Activated naive CD4-positive, alpha-beta T cell treated with anti-CD3 and anti-CD28 coated beads, Interleukin-2, amount 50 U/mL, for 24 hours (primary cell): ENCODE measurements around the gene REG4.
"Not testable (repeated sequence)": the region's sequence is repeated elsewhere in the genome, so short reads cannot be mapped to it uniquely, and the experiment has no call there.

Experiments
- H3K27ac Mint-ChIP-seq: one replicate; pipeline ENCODE4 v1.8.0; 2021; ENCODE audit warnings: mild to moderate bottlenecking, mixed read lengths
- H3K27me3 Mint-ChIP-seq: one replicate; pipeline ENCODE4 v1.8.0; 2021; ENCODE audit warnings: mixed read lengths
- H3K36me3 Mint-ChIP-seq: one replicate; pipeline ENCODE4 v1.8.0; 2021; ENCODE audit warnings: mixed read lengths
- H3K4me1 Mint-ChIP-seq: one replicate; pipeline ENCODE4 v1.8.0; 2021; ENCODE audit warnings: mixed read lengths
- H3K4me3 Mint-ChIP-seq: one replicate; pipeline ENCODE4 v1.8.0; 2021; ENCODE audit warnings: mild to moderate bottlenecking, mixed read lengths
- H3K9me3 Mint-ChIP-seq: one replicate; pipeline ENCODE4 v1.8.0; 2021; ENCODE audit warnings: mixed read lengths

Gene REG4

GRCh38 chr1:119794230-119794875 lies 16.9 kb downstream of the REG4 start:
- Mint-ChIP-seq H3K4me1 (peaks cover 4% of the 10 kb centered on the region), H3K27me3 (peaks cover 5% of the 10 kb centered on the region), H3K36me3 (no peaks in the 10 kb centered on the region), H3K4me3 (no peak overlapping the region), H3K9me3 (no peaks in the 10 kb centered on the region), H3K27ac (no peak overlapping the region)

GRCh38 chr1:119791377-119791776 lies 19.9 kb downstream of the REG4 start:
- Mint-ChIP-seq H3K4me3 (no peak overlapping the region), H3K4me1 (no peaks in the 10 kb centered on the region), H3K27me3 (peaks cover 5% of the 10 kb centered on the region), H3K36me3 (no peaks in the 10 kb centered on the region), H3K27ac (no peak overlapping the region), H3K9me3 (no peaks in the 10 kb centered on the region)

DNA sequence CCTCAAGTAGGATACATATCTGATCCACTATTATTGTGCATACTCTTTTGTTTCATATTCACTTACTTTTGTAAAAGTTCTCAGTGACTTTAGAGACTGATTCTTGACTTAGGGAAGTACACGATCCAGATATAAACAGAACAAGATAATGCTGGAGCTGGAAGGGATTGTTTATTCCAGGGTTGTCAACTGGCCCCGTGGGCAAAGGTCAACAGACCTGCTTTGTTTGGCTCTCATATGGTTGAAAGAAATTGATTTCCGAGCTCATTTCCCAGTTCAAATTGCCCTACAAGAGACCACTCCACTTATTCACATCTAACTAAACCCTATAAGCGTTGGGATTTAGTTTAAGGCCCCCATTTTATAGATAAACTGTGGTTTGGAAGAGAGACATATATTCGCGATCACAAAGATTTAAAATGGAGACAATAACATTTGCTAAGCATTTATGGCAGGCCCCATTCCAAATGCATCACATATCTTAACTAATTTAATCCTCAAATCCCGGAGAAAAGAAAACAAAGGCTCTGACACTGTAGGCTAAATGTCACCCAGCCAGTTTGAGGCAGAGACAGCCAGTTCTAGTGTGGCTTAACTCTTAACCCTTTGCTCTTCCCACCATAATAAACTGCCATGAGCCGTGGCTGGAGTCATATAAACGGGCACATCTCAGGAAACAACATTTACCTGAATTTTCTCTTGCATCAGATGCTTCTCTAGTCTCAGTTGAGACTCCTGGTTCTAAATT lies 20.6 kb downstream of the REG4 start:
- H3K4me1 Mint-ChIP-seq: no peaks in the 10 kb centered on the region
- no peaks in the 10 kb centered on the region for H3K36me3 Mint-ChIP-seq
- no peak overlapping the region for H3K4me3 Mint-ChIP-seq
- H3K27me3 Mint-ChIP-seq: peaks cover 5% of the 10 kb centered on the region
- no peak overlapping the region for H3K27ac Mint-ChIP-seq
- H3K9me3 Mint-ChIP-seq: no peaks in the 10 kb centered on the region

GRCh38 chr1:119787776-119788175 lies 23.5 kb downstream of the REG4 start:
- no peaks in the 10 kb centered on the region for H3K9me3 Mint-ChIP-seq
- peaks cover 3% of the 10 kb centered on the region for H3K27me3 Mint-ChIP-seq
- no peaks in the 10 kb centered on the region for H3K36me3 Mint-ChIP-seq
- no peak overlapping the region for H3K4me3 Mint-ChIP-seq
- H3K27ac Mint-ChIP-seq: no peak overlapping the region
- H3K4me1 Mint-ChIP-seq: no peaks in the 10 kb centered on the region

DNA sequence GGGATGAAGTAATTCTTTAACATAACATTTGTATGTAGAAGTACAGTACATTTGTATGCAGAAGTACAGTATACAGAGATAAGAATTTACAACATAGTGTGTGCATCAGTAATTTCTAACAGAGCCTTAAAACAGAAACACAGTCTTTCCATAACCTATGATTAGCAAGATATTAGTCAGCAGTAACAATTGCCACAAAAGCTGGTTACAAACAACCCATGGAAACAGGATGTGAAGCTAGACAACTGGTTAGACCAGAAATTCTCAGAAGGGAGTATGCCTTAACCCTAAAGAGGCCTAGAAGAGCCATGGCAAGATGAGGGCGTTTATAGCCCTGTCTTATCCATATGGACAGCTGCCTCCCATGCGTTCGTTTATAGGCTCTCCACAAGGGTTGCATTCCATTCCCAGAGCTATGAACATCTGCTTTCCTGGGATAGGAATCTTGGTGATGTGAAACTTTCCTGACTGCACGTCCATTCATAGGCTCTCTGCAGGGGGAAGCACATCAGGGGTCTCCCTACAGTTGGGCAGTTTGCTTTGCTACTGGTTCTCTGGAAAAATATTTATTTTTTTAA lies 24.7 kb downstream of the REG4 start:
- not testable (repeated sequence) for H3K9me3 Mint-ChIP-seq, H3K4me3 Mint-ChIP-seq, H3K4me1 Mint-ChIP-seq, H3K27ac Mint-ChIP-seq, H3K27me3 Mint-ChIP-seq, H3K36me3 Mint-ChIP-seq

DNA sequence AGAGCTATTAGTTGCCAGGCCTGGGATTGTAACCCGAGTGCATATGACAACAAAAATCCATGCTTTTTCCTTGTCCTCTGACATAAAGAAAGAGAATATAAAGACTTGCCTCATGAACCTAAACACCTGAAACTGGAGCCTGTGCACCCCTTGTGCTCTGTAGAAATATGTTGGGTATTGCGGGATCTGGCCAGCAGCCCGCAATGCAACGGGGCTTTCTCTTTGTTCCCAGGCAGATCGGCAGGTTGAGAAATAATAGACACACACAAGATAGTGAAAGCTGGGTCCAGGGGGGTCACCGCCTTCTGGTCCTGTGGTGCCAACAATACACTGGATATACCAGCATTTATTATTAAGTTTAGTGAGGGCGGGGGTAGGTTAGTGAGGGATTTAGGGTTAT lies 25.2 kb downstream of the REG4 start:
- not testable (repeated sequence) for H3K27me3 Mint-ChIP-seq, H3K4me1 Mint-ChIP-seq, H3K9me3 Mint-ChIP-seq, H3K36me3 Mint-ChIP-seq, H3K4me3 Mint-ChIP-seq, H3K27ac Mint-ChIP-seq

GRCh38 chr1:119784191-119784781 lies 27.0 kb downstream of the REG4 start:
- Mint-ChIP-seq H3K27me3 (no peaks in the 10 kb centered on the region), H3K27ac (no peak overlapping the region), H3K4me3 (no peak overlapping the region), H3K9me3 (no peaks in the 10 kb centered on the region), H3K36me3 (no peaks in the 10 kb centered on the region), H3K4me1 (no peaks in the 10 kb centered on the region)

- no peaks in the 10 kb centered on the region for H3K4me1 Mint-ChIP-seq
- H3K27me3 Mint-ChIP-seq: no peaks in the 10 kb centered on the region
- H3K27ac Mint-ChIP-seq: no peak overlapping the region
These were observed 27.7 kb downstream of the REG4 start for GRCh38 chr1:119783354-119784185.

DNA sequence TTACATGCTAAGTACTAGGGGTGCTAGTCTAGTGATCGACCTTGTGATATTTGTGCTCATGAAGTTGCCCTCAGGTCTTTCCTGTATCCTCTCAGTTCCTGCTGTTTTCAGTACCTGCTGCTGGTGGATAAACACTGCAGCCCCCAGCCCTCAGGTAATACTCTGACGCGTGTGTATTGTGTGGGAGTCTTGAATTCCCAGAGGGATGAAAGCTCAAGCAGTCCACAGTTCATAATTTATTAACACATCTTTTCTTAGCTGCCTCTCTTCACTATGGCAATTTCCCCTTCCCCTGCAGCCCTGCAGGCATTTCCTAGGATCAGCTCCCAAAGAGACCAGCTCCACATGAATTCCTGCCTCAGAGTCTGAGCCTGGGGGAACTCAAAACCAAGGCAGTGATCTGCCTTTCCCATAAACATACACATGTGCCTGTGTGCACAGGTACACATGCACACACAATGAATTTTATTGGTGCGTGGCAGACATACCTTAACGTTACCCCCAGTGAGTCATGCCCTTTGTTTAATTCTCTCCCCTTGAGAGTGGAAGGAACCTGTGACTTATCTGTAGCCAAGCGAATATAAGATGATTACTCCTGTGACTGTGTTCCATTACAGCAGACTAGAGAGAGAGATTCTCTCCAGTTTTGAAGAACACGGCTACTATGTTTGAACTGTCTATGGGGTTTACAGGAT lies 28.5 kb downstream of the REG4 start:
- no peaks in the 10 kb centered on the region for H3K9me3 Mint-ChIP-seq
- no peak overlapping the region for H3K4me3 Mint-ChIP-seq
- no peaks in the 10 kb centered on the region for H3K36me3 Mint-ChIP-seq
- no peaks in the 10 kb centered on the region for H3K27me3 Mint-ChIP-seq
- no peaks in the 10 kb centered on the region for H3K4me1 Mint-ChIP-seq
- H3K27ac Mint-ChIP-seq: no peak overlapping the region

More at GRCh38 chr1:119783354-119784185, 27.7 kb downstream of the REG4 start:
- Mint-ChIP-seq H3K36me3 (no peaks in the 10 kb centered on the region), H3K4me3 (no peak overlapping the region), H3K9me3 (no peaks in the 10 kb centered on the region)

DNA sequence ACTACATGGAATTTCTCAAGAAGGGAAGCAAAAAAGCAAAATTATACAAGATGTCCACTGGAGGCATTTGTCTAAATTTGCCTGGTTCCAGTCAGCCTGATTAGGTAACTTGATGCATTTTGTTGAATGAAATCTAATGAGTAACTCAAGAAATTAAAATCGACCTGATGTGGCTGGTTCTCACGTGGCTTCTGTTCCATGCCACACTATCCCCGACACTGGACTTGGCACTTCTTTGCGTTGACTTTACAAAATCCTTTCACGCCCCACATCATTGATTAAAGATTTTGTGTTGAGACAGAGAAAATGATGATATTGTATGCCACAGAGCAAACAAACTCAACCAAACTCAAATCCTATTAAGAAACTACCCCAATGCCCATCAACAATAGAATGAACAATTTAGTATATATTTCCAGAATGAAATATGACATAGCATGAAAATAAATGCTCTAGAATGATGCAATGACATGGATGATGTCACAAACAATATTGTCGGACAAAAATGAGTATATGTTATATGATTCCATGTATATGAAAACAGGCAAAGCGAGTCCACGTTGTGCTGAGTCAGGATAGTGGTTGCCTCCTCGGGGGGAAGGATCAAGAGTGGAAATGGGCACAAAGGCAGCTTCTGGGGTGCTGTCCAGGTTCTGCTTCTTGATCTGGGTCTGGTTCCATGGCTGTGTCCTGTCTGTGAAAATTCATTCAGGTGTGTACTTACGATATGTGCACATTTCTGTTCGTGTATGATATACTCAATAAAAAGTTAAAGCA lies 29.6 kb downstream of the REG4 start:
- peaks cover under 1% of the 10 kb centered on the region for H3K27me3 Mint-ChIP-seq
- H3K9me3 Mint-ChIP-seq: no peaks in the 10 kb centered on the region
- no peaks in the 10 kb centered on the region for H3K4me1 Mint-ChIP-seq
- no peaks in the 10 kb centered on the region for H3K36me3 Mint-ChIP-seq
- H3K4me3 Mint-ChIP-seq: no peak overlapping the region
- no peak overlapping the region for H3K27ac Mint-ChIP-seq

GRCh38 chr1:119779869-119780356 lies 31.3 kb downstream of the REG4 start:
- Mint-ChIP-seq H3K27ac (no peak overlapping the region), H3K4me3 (no peak overlapping the region), H3K9me3 (no peaks in the 10 kb centered on the region), H3K4me1 (no peaks in the 10 kb centered on the region), H3K27me3 (peaks cover 1% of the 10 kb centered on the region), H3K36me3 (no peaks in the 10 kb centered on the region)

DNA sequence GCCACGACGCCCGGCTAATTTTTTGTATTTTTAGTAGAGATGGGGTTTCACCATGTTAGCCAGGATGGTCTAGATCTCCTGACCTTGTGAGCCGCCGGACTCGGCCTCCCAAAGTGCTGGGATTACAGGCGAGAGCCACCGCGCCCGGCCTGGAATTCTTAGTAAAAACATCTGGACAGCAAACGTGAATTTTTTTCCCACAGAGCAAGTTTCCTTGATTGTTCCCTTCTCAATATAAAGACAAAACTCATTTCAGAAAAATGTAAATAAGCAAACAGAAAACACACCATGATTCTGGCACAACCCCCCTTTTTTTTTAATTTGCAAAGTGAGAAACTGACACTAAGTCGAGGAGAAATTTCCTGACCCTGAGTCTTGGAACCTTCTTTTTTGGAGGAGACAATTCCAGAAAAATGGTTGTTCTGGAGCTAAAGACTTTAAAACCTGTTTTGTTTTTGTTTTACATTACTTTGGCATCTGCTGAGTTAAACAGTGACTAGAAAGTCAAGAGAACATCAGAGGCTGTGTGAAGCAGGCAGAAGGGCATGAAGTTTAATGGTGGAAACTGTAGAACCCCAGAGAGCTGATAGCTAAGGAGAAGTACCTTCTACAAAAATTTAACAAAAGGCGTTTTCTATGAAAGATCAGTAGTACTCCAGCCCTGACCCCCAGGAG lies 32.2 kb downstream of the REG4 start:
- peaks cover 1% of the 10 kb centered on the region for H3K27me3 Mint-ChIP-seq
- H3K4me3 Mint-ChIP-seq: no peak overlapping the region
- H3K4me1 Mint-ChIP-seq: no peaks in the 10 kb centered on the region
- H3K9me3 Mint-ChIP-seq: no peaks in the 10 kb centered on the region
- no peaks in the 10 kb centered on the region for H3K36me3 Mint-ChIP-seq
- no peak overlapping the region for H3K27ac Mint-ChIP-seq

DNA sequence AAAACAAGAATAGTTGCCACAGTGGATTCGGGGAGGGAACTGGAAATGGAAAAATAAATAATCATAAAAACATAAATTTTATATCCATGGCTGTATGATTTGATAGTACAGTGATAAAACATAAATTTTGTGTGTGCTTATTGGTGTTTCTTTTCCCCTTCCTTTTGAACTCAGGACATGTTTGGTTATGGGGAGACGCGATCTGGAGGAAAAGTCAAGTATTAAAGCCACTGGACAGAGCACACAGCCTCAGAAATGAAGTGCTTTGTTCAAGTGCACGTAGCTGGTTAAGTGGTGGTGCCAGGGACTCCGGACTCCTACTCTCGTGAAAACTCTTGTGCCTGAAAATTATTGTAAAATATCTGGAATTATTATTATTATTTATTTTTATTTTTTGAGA lies 32.9 kb downstream of the REG4 start:
- H3K36me3 Mint-ChIP-seq: no peaks in the 10 kb centered on the region
- no peak overlapping the region for H3K27ac Mint-ChIP-seq
- H3K4me3 Mint-ChIP-seq: no peak overlapping the region
- no peaks in the 10 kb centered on the region for H3K4me1 Mint-ChIP-seq
- H3K27me3 Mint-ChIP-seq: peaks cover 3% of the 10 kb centered on the region
- no peaks in the 10 kb centered on the region for H3K9me3 Mint-ChIP-seq
